Endothelial cell of umbilical vein (primary cell): Measurements from ENCODE around the gene SLC6A7. TPM values are rescaled to one million over a fixed set of nuclear protein-coding genes. Genes with fewer than 3 reads are reported as not detected.

Experiments used
- BruUV-seq: library from RNA; stranded (reverse); fragments of 400-500 nt; replicated peaks from 2 replicates; lab custom pipeline; 2021; lab: Mats Ljungman, UMichigan
- CTCF ChIA-PET: fragments of 300-600, 350-600 bp; sonication (Branson Sonifier 250); formaldehyde crosslinking; loops from one replicate; lab custom pipeline; 2021; ENCODE audit warnings: antibody characterized with exemption, inconsistent platforms; lab: Charles Lee
- POLR2A ChIA-PET: fragments of 300-600, 350-600 bp; sonication (Branson Sonifier 250); formaldehyde crosslinking; loops from one replicate; lab custom pipeline; 2021; ENCODE audit warnings: antibody characterized with exemption, inconsistent platforms; lab: Charles Lee
- DNase-seq: peaks from one replicate; pipeline ENCODE4 v3.0.0-alpha.2; 2011; ENCODE audit warnings: low read depth, low spot score
- FAIRE-seq: peaks from 2 replicates; lab custom pipeline; 2011; peaks lifted over from hg19 to GRCh38; lab: Jason Lieb, UNC
- H2AFZ ChIP-seq: 2 replicates; pipeline ENCODE4 v1.6.0; 2012; ENCODE audit warnings: low read depth, low read length, control low read depth, inconsistent platforms
- H3K27ac ChIP-seq: 2 replicates; pipeline ENCODE4 v1.5.1; 2011; ENCODE audit warnings: low read depth, mild to moderate bottlenecking, control low read depth, low read length, moderate library complexity; ENCODE audit not compliant: insufficient read depth
- H3K27me3 ChIP-seq, 2 experiments: 2 replicates each; pipeline versions ENCODE4 v1.6.0 to v1.6.1; 2011; ENCODE audit warnings: low read length in 2 of 2, mixed read lengths in 1 of 2; ENCODE audit not compliant: control insufficient read depth in 2 of 2, insufficient read depth in 2 of 2
- H3K36me3 ChIP-seq, 2 experiments: 2 replicates in 1 of 2; 3 replicates in 1 of 2; pipeline ENCODE4 v1.5.1; 2011; ENCODE audit warnings: low read length in 2 of 2, mild to moderate bottlenecking in 1 of 2, moderate library complexity in 1 of 2; ENCODE audit not compliant: control insufficient read depth in 2 of 2, insufficient read depth in 2 of 2; ENCODE audit errors: extremely low read depth in 1 of 2
- H3K4me1 ChIP-seq: 3 replicates; pipeline ENCODE4 v1.5.1; 2011; ENCODE audit warnings: mild to moderate bottlenecking, low read length; ENCODE audit not compliant: control insufficient read depth, insufficient read depth; ENCODE audit errors: extremely low read depth
- H3K4me2 ChIP-seq: 2 replicates; pipeline ENCODE4 v1.6.1; 2011; ENCODE audit warnings: low read length, control low read depth, mixed read lengths; ENCODE audit not compliant: insufficient read depth
- H3K4me3 ChIP-seq, 3 experiments: fragments of 200-600 bp in 1 of 3; sonication (generic), shearing (Covaris generic) in 1 of 3; replicated peaks in 1 of 3; 2 replicates each; pipeline ENCODE4 v1.5.1; 2011 to 2016; ENCODE audit warnings: control low read depth in 3 of 3, low read length in 3 of 3, mild to moderate bottlenecking in 2 of 3, inconsistent platforms in 1 of 3, low read depth in 1 of 3, moderate library complexity in 1 of 3; ENCODE audit not compliant: insufficient read depth in 1 of 3
- H3K79me2 ChIP-seq: 2 replicates; pipeline ENCODE4 v1.6.0; 2012; ENCODE audit warnings: low read length, inconsistent platforms; ENCODE audit not compliant: control insufficient read depth, insufficient read depth
- H3K9ac ChIP-seq: replicated peaks from 2 replicates; pipeline ENCODE3; 2011; ENCODE audit warnings: low read length, control low read depth; ENCODE audit not compliant: insufficient read depth; ENCODE audit errors: extremely low read depth
- H3K9me1 ChIP-seq: replicated peaks from 3 replicates; pipeline ENCODE4 v1.6.0; 2011; ENCODE audit warnings: mild to moderate bottlenecking, low read length; ENCODE audit not compliant: control insufficient read depth, insufficient read depth; ENCODE audit errors: extremely low read depth
- H3K9me3 ChIP-seq: replicated peaks from 2 replicates; pipeline ENCODE4 v1.5.1; 2012; ENCODE audit warnings: low read length, inconsistent platforms; ENCODE audit not compliant: control insufficient read depth, insufficient read depth
- H4K20me1 ChIP-seq: replicated peaks from 2 replicates; pipeline ENCODE3; 2011; ENCODE audit warnings: mild to moderate bottlenecking, low read length; ENCODE audit not compliant: control insufficient read depth, insufficient read depth; ENCODE audit errors: extremely low read depth
- CTCF ChIP-seq, 2 donors: IDR thresholded peaks; 1 replicate in 1 of 2; 2 replicates in 1 of 2; pipeline ENCODE4 v1.5.1; 2011; ENCODE audit warnings: low read length in 2 of 2, mild to moderate bottlenecking in 2 of 2, moderate library complexity in 2 of 2, control low read depth in 1 of 2, inconsistent platforms in 1 of 2, low read depth in 1 of 2; ENCODE audit not compliant: insufficient read depth in 1 of 2; ENCODE audit errors: extremely low read depth in 1 of 2
- EZH2 ChIP-seq: IDR thresholded peaks from 2 replicates; pipeline ENCODE4 v1.6.1; 2012; ENCODE audit warnings: borderline replicate concordance, low read depth, mild to moderate bottlenecking, moderate library complexity, low read length, inconsistent platforms; ENCODE audit not compliant: severe bottlenecking
- FOS ChIP-seq: IDR thresholded peaks from 2 replicates; pipeline ENCODE4 v1.6.1; 2011; ENCODE audit warnings: mild to moderate bottlenecking, low read length, moderate library complexity, borderline replicate concordance; ENCODE audit not compliant: insufficient read depth
- GATA2 ChIP-seq: IDR thresholded peaks from 2 replicates; pipeline ENCODE4 v1.7.0; 2011; ENCODE audit warnings: low read depth, mild to moderate bottlenecking, moderate library complexity, mixed read lengths, low read length; ENCODE audit not compliant: insufficient read length, insufficient read depth
- JUN ChIP-seq: IDR thresholded peaks from 2 replicates; pipeline ENCODE4 v1.6.1; 2011; ENCODE audit warnings: borderline replicate concordance, low read depth; ENCODE audit not compliant: insufficient read length, insufficient read depth
- MAX ChIP-seq: IDR thresholded peaks from 2 replicates; pipeline ENCODE4 v1.6.1; 2011; ENCODE audit not compliant: insufficient read depth, insufficient read length
- MYC ChIP-seq: IDR thresholded peaks from one replicate; pipeline ENCODE4 v1.6.1; 2011; ENCODE audit warnings: mild to moderate bottlenecking, low read depth, low read length
- POLR2A ChIP-seq: IDR thresholded peaks from 2 replicates; pipeline ENCODE4 v1.6.1; 2012; ENCODE audit warnings: low read depth, mild to moderate bottlenecking, control low read depth, low read length
- POLR2AphosphoS5 ChIP-seq: IDR thresholded peaks from 2 replicates; pipeline ENCODE4 v1.6.1; 2012; ENCODE audit warnings: low read depth, mild to moderate bottlenecking, control low read depth, low read length, moderate library complexity; ENCODE audit not compliant: insufficient read depth
- dilution Hi-C: fragments of 300-500 bp; cut with MboI; formaldehyde crosslinking; loops from one replicate; pipeline ENCODE4 v1.15.0; 2019; ENCODE audit warnings: low sequenced_read_pairs; ENCODE audit not compliant: extremely low pct_ligation_motif_present
- intact Hi-C: fragments of 100-400 bp; cut with micrococcal nuclease; formaldehyde crosslinking; loops from one replicate; pipeline ENCODE4 v1.10.0; 2022
- polyA plus RNA-seq, 4 experiments: library from polyadenylated mRNA; depleted of rRNA in 3 of 4; stranded (reverse) in 3 of 4; unstranded in 1 of 4; fragments of >200 nt; gene quantifications; 2 replicates each; pipeline versions ENCODE4 v1.2.1 to v1.2.3, GENCODE V29; 2011 to 2012; ENCODE audit warnings: missing spikeins in 1 of 4
- total RNA-seq: library from RNA; stranded (reverse); gene quantifications from 2 replicates; pipeline ENCODE4 v1.2.3, GENCODE V29; 2021

Gene SLC6A7
- total and polyA plus RNA-seq, 2 donors (not counting 3 experiments of a cell fraction or from before 2014, with no cell fraction given), result not detected

- peaks cover 6% of the 10 kb centered on the region for H3K4me1 ChIP-seq
- H3K4me3 ChIP-seq, result no peak overlapping the region
- dilution Hi-C loops, result no loop called here
- BruUV-seq, result no TSS peak
- no peaks in the 10 kb centered on the region for H3K36me3 ChIP-seq
- H3K9ac ChIP-seq, result no peak overlapping the region
- ChIA-PET POLR2A (no interaction called here), CTCF (interaction anchor here (1.5 to 2.6 kb wide), 4 partner anchors 8 to 292 kb away, joined by 4 to 6 read pairs (median 4); partner anchors contain the start of gene PDGFRB)
- H3K79me2 ChIP-seq, result no peaks in the 10 kb centered on the region
- H4K20me1 ChIP-seq, result no peaks in the 10 kb centered on the region
- H3K27ac ChIP-seq, result no peak overlapping the region
- no peaks in the 10 kb centered on the region for H3K9me3 ChIP-seq
- no peaks in the 10 kb centered on the region for H3K27me3 ChIP-seq
- no peaks in the 10 kb centered on the region for H3K9me1 ChIP-seq
- intact Hi-C loops, result no loop called here
- DNase-seq (no peak), FAIRE-seq (no peak)
- H3K4me2 ChIP-seq, result no peak overlapping the region
- H2AFZ ChIP-seq, result no peak overlapping the region
- no peak for TF ChIP-seq EZH2
- no peak for TF ChIP-seq JUN
- TF ChIP-seq GATA2, result no peak
- no peak for TF ChIP-seq CTCF (IDR thresholded peaks at IDR 0.05; ENCODE audit: extremely low read depth in 1 of 2, insufficient read depth in 1 of 2, low read depth in 1 of 2, low read length in 2 of 2)
- no peak for TF ChIP-seq POLR2AphosphoS5
- no peak for TF ChIP-seq POLR2A
- TF ChIP-seq MYC, result no peak
- TF ChIP-seq MAX, result no peak
- no peak for TF ChIP-seq FOS
These were observed 45.5 kb upstream of the SLC6A7 start for GRCh38 chr5:150144246-150144801.
